Smooth muscle cell of the umbilical artery (primary cell): ENCODE results near the gene IRF9. TPM values are rescaled to one million over a fixed set of nuclear protein-coding genes. Genes with fewer than 3 reads are reported as not detected.

Experiments
- total RNA-seq: library from RNA; depleted of rRNA; stranded (reverse); fragments of >200 nt; gene quantifications from 2 replicates; pipeline ENCODE4 v1.2.3, GENCODE V29; 2014

The IRF9 gene
- total RNA-seq, 1 donor from 2014 or later = 30.5 TPM

Other genes starting within 250 kb of the IRF9 start
- gene DHRS4, start 207.5 kb upstream of the IRF9 start, total RNA-seq = 24.7 and 32.4 TPM in 2 replicates
- gene DHRS4L2, start 172.3 kb upstream of the IRF9 start, total RNA-seq = 6.7 and 8.3 TPM in 2 replicates
- 0.05 TPM in 1 of 2 replicates, not detected in the other for gene CARMIL3, start 109.3 kb upstream of the IRF9 start, total RNA-seq
- gene CPNE6, start 89.7 kb upstream of the IRF9 start, total RNA-seq = not detected in 2 replicates
- gene PCK2, start 67.0 kb upstream of the IRF9 start, total RNA-seq = 26.7 TPM in 2 replicates
- 48.4 and 54.9 TPM in 2 replicates for gene DCAF11, start 46.5 kb upstream of the IRF9 start, total RNA-seq
- 0.30 and 0.69 TPM in 2 replicates for gene NRL, start 46.3 kb upstream of the IRF9 start, total RNA-seq
- gene FITM1, start 30.6 kb upstream of the IRF9 start, total RNA-seq = not detected in 2 replicates
- 81.2 and 85.5 TPM in 2 replicates for gene PSME1, start 25.1 kb upstream of the IRF9 start, total RNA-seq
- 10.4 and 16.6 TPM in 2 replicates for gene EMC9, start 19.7 kb upstream of the IRF9 start, total RNA-seq
- 63.5 and 65.1 TPM in 2 replicates for gene PSME2, start 14.7 kb upstream of the IRF9 start, total RNA-seq
- 28.5 and 44.6 TPM in 2 replicates for gene RNF31, start 13.8 kb upstream of the IRF9 start, total RNA-seq
- gene REC8, start 10.8 kb downstream of the IRF9 start, total RNA-seq = 1.2 and 1.7 TPM in 2 replicates
- gene IPO4, start 27.6 kb downstream of the IRF9 start, total RNA-seq = 36.2 and 52.9 TPM in 2 replicates
- 90.6 and 92.9 TPM in 2 replicates for gene TM9SF1, start 34.2 kb downstream of the IRF9 start, total RNA-seq
- gene TSSK4, start 44.4 kb downstream of the IRF9 start, total RNA-seq = 0.14 and 0.30 TPM in 2 replicates
- 26.1 and 33.1 TPM in 2 replicates for gene CHMP4A, start 52.2 kb downstream of the IRF9 start, total RNA-seq
- 7.9 and 20.5 TPM in 2 replicates for gene MDP1, start 54.8 kb downstream of the IRF9 start, total RNA-seq
- gene NEDD8, start 71.1 kb downstream of the IRF9 start, total RNA-seq = 158 and 162 TPM in 2 replicates
- 66.8 and 89.7 TPM in 2 replicates for gene GMPR2, start 71.7 kb downstream of the IRF9 start, total RNA-seq
- 45.1 and 49.5 TPM in 2 replicates for gene TINF2, start 81.4 kb downstream of the IRF9 start, total RNA-seq
- gene TGM1, start 101.9 kb downstream of the IRF9 start, total RNA-seq = 0.74 and 2.1 TPM in 2 replicates
- gene RABGGTA, start 110.3 kb downstream of the IRF9 start, total RNA-seq = 29.7 and 35.2 TPM in 2 replicates
- 14.9 and 23.2 TPM in 2 replicates for gene DHRS1, start 138.5 kb downstream of the IRF9 start, total RNA-seq
- gene NOP9, start 138.6 kb downstream of the IRF9 start, total RNA-seq = 19.6 and 23.9 TPM in 2 replicates
- gene CIDEB, start 146.7 kb downstream of the IRF9 start, total RNA-seq = 0.59 and 0.69 TPM in 2 replicates
- gene LTB4R2, start 148.9 kb downstream of the IRF9 start, total RNA-seq = 2.1 and 3.5 TPM in 2 replicates
- 0.59 and 0.78 TPM in 2 replicates for gene LTB4R, start 150.2 kb downstream of the IRF9 start, total RNA-seq
- 0.59 and 0.97 TPM in 2 replicates for gene ADCY4, start 173.8 kb downstream of the IRF9 start, total RNA-seq
- not detected in 2 replicates for gene RIPK3, start 178.7 kb downstream of the IRF9 start, total RNA-seq
- 29.7 and 36.8 TPM in 2 replicates for gene NFATC4, start 206.9 kb downstream of the IRF9 start, total RNA-seq
- gene NYNRIN, start 237.7 kb downstream of the IRF9 start, total RNA-seq = 1.2 and 3.0 TPM in 2 replicates